HG03175 (cell line): ENCODE data around the gene EHD4.

Source experiments
- ATAC-seq: cut with Tn5 transposase; IDR thresholded peaks from one replicate; pipeline ENCODE4 v1.9.1; 2021; ENCODE audit warnings: mild to moderate bottlenecking, moderate library complexity; ENCODE audit not compliant: unreplicated experiment

The EHD4 gene

DNA sequence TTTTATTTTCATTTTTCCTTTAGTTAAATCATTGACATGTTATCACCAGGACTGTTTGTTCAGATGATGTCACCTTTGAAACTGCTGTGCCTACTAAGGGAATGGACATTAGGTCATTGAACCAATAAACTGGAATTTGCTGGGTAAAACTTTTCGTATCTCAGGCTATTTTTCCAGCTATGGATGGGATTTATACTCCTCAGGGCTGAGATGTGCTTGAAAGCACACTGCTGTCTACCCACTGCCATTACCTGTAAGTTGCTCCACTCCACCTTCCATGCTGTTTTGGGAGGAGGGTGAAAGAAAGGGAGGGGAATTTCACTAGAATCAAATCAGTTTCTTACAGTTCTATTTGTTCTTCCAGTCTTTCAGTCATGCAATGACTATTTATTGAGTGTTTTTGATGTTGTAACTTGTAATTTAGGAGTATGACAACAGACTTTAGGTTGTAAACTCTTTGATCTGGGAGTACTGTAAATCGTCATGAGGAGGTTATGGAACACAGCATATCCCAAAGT is 11.3 kb downstream of the EHD4 start:
- no peak for ATAC-seq

DNA sequence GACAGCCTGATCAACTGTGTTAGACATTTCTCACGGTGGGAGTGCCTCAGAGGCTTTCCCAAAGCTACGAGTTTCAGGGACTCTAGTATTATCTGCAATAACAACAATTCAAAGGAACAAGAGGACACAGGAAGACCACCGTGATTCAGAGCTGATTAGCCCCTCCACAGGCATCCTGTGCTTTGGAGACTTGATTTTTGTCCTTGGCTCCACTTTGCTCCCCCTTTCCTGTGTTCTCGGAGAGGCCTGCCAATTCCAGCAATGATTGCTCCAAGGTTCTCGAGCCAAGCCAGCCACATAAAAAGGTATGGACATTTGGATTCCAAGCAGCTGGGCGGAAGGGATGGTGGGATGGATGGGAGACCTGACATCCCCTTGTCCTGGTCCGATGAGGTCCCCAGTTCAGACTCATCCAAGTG is 14.3 kb downstream of the EHD4 start:
- ATAC-seq = no peak

DNA sequence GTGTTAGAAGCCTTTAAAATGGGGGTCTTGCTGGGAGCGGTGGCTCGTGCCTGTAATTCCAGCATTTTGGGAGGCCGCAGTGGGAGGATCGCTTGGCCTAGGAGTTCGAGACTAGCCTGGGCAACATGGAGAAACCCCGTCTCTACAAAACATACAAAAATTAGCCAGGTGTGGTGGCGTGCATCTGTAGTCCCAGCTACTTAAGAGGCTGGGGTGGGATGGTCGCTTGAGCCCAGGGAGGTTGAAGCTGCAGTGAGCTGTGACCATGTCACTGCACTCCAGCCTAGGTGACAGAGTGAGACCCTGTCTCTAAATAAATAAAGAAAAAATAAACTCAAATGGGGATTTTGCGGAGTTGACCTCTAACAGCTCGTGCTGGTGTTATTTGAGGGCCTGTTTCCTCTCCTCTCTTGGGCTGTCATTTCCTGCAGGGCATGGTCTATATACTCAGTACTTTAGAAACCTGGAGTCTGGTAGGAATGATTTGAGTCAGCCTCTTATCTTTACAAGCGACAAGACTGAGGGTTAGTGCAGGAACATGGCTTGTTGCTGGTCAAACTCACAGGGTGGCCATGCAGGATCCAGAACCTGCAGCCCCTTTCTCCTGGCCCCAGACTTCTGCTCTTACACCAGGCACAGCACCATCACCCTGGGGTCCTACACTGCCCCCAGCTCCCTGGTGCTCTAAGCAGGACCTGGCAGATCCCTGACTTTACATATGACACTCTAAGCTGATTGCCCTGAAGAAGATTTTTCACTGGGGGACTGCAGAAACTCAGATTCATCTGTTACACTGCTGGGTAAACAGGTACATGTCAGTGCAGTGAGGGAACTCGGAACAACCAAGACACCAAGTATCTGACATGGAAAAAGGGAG is 15.1 kb downstream of the EHD4 start:
- ATAC-seq = peak; percentile 84

DNA sequence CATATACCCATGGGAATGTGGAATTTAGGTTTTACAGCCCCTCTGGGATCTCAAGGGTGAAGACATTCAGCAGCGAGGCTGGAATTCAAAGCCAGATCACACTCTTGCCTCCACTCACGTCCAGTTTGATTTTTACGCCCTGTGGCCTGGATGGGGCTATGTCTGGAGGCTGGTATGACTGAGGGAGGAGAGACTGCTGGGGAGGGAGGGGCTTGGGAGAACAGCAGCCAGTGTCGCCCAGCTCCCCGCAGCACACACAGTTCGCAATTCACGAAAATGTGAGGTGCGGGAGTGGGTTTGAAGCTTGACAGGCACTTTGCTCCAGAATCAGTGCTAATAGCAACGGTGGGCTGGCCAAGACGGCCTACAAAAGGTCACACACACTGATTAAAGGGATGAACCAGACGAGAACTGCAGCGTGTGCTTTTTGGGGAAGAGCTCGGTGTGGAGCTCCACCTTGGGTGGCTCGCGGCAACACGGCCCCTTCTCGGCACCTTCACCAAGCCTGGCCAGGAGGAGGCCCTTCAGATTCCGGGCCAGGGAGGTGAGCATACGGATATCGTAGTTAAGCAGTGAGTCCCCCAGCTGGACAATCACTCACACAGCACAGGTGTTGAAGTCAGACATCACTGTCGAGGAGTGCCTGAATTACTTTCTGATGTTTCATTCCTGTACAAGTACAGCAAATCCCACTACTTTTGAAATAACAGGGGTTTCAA is 16.4 kb downstream of the EHD4 start:
- ATAC-seq = no peak

DNA sequence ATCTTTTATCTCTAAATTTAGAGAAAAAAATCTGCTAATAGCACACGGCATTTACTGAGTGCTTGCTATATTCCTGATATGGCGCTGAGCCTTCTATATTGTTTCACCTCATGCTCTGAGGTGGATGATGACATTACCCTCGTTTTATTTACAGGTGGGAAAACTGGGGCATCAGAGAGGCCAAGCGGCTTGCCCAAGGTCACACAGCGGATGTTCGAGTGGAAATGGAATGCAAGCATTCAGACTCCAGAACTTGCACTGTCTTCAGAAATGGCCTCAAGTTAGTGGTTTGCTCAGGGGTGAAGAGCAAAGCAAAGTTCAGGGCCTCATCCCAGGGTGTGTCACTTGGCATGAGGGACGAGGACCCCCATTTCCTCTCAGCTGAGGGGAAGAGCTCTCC is 17.3 kb downstream of the EHD4 start:
- ATAC-seq = no peak

DNA sequence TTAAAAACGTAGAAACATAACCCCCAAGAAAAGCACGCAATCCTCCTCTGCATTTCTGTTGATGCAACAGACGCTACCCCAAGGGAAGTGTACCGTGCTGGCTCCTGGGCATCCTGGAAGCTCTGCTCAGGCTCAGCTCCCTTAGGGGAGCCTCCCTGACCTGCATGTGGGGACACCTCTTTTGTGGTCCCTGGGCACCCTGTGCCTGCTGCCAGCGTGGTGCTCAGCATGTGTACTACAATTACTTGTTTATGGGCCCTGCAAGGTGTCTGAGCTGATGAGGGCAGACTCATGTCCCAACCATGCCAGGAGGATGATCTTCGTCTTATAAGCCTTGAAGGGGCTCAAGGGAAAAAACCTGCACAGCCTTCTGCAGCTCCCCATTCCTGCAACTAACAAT is 18.3 kb downstream of the EHD4 start:
- ATAC-seq = no peak

DNA sequence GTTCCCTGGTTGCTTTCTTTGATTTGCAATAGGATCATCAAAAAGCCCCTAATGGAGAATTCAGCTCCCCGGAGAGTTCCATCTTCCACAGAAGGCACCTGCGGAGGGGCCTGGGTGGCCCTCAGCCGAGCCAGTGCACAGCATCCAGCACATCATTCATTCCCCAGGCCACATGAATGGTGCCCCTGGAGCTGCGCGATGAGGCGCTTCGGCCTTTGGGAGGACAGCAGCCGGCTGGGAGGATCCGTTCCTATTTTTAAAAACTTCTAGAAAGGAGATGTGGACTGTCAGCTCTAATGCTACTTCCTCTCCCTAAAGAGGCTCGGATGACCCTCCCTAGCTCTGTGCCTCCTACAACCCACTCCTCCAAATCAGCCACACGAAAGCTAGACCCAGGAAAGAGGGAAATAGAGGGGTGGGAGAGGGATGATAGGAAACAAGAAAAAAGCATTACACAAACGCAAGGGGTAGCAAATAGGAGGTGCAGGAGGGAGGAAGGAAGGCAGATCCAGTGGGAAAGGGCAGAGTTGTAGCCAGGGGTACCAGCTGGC is 20.3 kb downstream of the EHD4 start:
- no peak for ATAC-seq

DNA sequence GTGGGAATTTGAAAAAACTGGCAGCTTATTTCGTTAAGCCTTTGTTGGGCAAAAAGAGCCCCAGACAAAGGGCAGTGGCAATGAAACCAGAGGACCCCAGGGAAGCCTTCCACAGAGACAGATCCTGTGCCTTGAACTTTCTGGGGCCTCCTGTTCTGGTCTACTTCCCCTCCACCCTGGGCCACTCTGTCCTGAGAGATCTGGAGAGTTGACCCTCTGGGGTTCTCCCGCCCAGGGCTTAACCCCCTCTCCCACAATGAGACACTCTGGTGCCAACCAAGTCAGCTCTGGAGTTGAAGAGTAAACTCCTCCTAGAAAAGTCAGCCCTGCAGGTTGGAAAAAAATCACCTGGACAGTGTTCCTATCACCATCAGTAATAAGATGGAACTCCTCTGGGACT is 20.8 kb downstream of the EHD4 start:
- no peak for ATAC-seq

DNA sequence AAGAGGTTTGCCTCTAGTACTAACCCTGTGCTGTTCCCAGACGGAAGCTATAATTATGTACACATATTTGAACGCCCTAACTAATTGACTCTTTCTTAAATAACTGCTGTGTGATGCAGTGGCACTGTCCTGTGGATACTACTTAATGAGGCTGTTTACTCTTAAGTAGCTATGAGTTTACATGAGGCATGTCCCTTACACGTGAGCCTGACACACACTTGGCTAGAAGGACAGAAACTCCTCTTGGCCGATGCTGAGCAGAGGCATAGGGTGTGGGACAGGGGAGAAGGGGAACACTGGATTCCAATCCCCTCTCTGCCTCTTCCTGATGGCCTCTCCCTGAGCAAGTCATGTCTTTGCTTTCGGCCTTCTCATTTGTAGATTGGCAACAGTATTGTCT is 21.9 kb downstream of the EHD4 start:
- ATAC-seq = no peak

DNA sequence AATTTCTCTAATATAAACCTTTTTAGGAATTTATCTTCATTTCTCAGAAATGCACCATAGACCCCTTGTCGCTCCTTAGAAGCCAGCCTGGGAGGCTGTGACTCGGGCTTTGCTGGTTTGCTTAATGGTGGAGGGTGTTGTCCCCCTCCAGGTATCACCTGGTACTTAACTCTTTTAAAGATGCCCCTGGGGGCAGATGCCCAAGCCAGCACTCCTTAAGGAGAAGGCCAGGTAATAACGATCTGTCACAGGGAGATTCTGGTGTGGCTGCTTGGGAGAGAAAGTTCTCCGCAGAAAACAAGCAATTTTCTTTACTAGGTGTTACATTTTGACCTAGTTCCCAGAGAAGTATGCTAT is 22.3 kb downstream of the EHD4 start:
- no peak for ATAC-seq

DNA sequence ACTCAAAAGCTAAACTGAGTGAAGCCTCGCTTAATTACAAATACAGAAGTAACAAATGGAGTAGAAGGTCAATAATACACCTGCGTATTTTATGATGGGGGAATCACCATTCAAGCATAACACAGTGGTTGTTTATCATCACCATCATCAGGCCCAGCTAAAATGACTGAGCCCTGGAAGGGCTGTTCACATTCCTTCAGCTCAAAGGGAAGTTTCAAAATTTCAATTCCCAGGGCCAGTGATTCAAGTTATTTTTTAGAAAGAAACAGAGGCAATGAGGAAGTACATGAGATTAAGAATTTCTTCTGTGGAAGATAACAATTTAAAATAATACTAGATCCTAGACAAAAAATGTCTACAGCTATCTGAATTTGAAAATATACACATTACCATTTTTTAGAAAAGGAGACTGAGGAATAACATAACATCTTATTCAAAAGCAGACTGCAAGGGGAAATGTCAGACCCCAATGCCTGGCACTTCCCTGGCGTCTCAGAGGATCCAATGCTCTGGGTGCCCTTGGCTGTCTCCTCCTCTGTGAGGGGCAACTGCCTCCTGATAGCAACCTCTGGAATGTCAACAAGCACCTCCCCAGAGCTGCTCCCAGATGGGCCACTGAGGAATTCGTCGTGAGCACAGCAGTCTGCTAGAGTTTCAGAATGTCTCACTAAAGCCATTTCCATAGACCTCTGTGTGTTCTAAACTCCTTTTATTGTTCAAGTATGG is 22.8 kb downstream of the EHD4 start:
- ATAC-seq = no peak

DNA sequence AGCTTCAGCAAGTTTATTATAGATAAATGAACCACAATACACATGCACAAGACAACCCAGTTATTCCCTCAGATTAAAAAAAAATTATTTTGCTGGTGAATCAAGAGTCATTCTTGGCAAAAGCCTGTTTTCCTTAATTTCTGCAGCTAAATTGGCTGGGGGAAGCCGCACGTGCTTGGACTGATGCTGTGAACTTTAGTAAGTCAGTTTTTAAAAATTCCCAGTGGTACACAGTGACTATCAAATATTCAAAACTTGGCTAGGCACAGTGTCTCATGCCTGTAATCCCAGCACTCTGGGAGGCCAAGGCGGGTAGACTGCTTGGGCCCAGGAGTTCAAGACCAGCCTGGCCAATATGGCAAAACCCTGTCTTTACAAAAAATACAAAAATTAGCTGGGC is 23.9 kb downstream of the EHD4 start:
- no peak for ATAC-seq

DNA sequence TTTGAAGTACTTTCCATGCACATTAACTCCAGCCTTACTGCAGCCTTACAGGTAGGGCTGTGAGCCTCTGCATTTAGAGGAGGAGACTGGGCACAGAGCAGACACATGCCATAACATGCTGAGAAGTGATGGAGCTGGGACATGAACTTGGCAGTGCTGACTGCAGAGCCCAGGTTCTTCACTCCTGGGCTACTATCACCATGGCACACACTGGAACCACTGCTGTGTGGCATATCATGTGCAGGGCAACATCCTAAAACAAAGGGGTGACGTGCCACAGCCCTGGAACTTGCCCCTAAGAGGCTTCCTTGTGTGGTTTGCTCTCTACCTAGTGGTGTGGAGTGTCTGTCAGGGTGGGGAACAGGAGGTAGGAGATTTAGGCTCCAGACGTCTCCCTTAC is 25.4 kb downstream of the EHD4 start:
- ATAC-seq = no peak

DNA sequence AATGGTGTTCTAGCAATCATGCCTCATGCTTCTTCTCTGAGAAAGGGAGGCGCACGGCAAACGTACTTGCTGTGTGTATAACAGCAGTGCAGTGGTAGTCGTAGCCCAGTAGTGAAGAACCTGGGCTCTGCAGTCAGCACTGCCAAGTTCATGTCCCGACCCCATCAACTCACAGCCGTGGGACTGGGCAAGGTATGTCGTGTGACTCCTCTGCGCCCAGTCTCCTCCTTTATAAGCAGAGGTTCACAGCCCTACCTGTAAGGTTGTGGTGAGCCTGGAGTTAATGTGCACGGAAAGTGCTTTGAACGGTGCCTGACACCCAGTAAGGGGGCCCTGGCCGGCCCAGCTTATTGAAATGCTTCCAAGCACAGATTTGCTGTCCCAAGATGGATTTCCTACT is 26.6 kb downstream of the EHD4 start:
- ATAC-seq = no peak

DNA sequence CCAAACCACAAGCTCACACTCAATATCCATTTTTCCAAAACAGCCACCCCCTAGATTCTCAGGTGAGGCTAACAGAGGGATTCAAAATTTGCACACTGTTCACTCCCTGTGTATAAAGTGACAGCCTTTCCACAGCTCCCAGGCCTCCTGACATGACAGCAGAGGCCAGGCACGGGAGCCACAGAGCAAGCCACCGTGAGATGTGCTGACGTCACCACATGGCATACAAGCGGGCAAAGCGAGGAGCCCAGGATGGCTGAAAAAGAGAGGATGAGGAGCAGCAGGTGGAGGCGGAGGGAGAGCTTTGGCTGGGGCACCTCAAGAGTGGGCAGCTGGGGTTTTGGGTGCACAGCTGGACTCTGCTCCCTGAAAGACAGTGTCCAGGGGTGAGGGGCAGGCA is 27.1 kb downstream of the EHD4 start:
- ATAC-seq = no peak

DNA sequence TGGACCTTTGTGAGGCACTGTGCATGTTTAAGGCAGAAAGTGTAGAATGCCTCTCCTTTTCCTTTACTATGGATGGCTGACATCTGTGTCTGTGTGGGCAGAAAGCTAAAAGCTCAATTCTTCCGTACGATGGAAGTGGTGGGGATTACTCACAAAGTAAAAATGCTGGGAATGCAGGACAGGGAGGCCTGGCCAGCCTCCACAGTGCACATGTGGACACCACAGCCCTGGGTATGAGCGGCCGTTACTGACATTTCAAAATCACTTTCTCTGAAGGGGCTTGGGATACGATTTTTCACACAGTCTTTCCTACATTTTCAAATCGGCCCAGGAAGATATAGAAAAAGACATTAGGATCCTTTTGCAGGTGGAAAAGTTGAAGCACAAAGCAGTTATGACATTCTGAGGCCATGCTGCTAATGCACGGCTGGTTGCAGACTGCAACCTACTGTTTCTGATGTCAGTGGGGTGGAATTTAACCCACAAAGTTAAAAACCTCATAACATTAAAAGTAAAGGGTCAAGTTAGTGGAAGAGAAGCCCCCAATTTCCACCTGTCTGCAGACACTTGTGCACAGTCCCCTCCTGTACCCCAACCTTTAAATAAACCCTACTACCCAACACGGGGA is 27.9 kb downstream of the EHD4 start:
- ATAC-seq = no peak

DNA sequence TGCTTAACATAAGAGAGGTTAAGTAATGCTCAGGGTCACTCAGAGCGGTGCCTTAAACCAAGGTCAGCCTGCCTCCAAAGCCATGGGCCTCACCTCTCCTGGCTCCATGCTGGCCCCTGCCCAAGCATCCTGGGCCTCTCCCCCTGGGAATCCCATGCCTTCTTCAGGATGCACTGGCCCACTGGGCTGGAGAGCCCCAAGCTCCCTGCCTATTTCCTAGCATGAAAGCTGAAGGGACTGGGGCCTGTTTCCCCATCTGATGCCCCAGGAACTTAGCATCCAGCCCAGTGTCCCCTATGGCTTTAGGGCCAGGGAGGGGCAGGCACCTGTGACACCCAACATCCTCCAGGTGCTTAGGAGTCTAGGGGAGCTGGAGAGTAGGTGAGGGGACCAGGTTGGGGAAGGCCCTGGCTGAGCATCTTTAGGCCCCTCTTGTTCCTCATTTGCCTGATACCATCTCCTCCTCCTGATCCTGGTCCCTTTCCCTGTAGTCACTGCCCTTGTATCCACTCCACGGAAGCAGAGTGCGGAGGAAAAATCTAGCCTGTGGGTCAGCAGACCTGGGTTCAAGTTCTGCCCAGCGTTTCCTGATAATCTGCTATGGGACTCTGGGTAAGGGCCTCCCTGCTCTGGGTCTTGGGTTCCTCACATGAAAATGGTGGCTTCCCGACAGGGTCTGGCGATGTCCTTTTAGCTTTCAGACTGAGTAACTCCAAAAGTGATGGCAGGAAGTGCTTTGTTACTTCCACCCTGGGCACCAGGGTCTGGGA is 28.6 kb downstream of the EHD4 start:
- no peak for ATAC-seq

DNA sequence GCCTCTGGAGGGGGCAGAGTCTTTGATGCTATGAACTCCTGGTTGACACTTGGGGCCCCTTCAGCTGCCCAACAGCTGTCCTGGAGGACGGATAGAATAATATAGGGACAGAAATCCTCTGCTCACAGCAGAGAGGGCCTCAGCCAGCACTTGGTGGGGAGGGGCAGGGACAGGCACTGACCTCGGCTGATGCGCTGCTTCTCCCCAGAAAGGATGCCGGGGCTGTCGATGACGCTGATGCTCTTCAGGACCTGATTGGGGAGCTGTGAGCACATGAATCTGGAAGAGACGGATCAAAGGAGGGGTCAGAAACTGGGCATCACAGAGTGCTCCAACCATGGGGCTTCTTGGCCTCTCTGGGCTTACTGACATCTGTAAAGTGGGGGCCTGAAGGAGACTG is 29.5 kb downstream of the EHD4 start:
- ATAC-seq = no peak

DNA sequence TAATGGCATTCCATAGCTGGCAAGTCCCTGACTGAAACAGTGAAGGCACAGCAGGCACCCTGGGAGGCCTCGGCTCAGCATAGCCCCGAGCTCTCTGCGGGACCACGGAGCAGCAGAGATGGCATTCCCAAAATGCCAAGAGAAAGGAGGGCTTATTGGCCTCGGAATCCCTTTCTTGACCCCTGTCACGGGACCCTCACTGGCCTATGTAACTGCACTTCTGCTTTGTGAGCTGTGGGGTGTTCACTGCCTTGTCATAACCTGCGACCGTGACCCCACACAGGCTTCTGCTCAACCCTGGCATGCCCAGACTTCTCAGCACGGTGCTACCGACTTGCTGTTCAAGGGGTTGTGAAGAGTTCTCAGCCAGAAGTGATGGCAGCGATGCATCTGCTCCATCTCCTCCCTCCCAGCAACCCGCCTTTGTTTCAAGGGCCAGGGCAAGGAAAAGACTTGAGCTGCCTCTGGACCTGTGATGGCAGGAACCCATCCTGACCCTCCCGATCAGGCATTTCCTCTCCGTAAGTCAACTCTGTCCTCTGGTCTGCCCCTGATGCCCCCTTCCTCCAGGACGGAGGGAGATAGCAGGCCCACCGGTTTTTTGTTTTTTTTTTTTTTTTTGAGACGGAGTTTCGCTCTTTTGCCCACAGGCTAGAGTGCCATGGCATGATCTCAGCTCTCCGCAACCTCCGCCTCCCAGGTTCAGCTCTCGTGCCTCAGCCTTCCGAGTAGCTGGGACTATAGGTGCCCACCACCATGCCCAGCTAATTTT is 30.5 kb downstream of the EHD4 start:
- ATAC-seq = no peak
